ENCODE data around the gene FRMD4A. TPM values are rescaled to one million over a fixed set of nuclear protein-coding genes. Genes with fewer than 3 reads are reported as not detected.

The FRMD4A gene
- total RNA-seq, 2 donors from 2014 or later, result 55.9 to 81.0 TPM

DNA sequence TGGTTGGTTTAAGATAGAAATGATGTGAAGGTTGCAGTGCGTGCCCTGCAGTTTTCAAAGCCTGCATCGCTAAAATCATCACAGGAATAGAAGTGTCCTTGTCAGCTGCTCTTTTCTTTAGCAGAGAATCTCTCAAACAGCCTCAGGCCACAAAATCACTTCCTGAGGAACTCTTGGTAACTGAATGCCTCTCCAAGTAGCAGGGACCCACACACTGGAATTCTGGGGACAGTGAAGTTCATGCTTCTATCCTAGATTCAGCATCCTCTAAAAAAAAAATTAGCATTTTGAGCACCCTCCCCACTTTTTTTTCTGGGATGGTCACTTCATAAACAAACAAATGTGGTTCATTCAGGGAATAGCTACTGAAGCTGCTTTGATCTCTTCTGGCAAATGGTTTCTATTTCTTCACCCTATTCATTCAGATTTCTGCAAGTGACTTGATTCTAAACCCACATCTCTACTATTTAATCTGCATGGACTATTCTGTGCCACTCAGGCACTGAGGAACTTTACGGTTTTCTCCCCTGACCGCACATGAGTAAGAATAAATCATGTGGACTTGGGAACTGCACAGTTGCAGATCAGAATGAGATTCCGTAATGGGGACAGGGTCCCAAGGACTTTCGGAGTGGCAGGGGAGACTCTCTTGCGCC is 306.9 kb downstream of the FRMD4A start:
- Histone ChIP-seq H3K36me3 (no peaks in the 10 kb centered on the region), H3K4me1 (ENCODE audit: control insufficient read depth in 1 of 2, low read depth in 2 of 2) (peaks cover 0 to 18% of the 10 kb centered on the region in 2 donors), H3K27ac (peak overlapping the region in 1 of 2 donors; percentile 2), H3K9me3 (no peaks in the 10 kb centered on the region), H3K27me3 (replicated peaks; ENCODE audit: insufficient read depth) (no peaks in the 10 kb centered on the region), H3K4me3 (peak overlapping the region; percentile 2)
- no peak for TF ChIP-seq CTCF (IDR thresholded peaks at IDR 0.05)
- DNase-seq (ENCODE audit: low spot score) (no peak), ATAC-seq (ENCODE audit: insufficient number of reproducible peaks, low FRiP score, low read depth) (no peak)

DNA sequence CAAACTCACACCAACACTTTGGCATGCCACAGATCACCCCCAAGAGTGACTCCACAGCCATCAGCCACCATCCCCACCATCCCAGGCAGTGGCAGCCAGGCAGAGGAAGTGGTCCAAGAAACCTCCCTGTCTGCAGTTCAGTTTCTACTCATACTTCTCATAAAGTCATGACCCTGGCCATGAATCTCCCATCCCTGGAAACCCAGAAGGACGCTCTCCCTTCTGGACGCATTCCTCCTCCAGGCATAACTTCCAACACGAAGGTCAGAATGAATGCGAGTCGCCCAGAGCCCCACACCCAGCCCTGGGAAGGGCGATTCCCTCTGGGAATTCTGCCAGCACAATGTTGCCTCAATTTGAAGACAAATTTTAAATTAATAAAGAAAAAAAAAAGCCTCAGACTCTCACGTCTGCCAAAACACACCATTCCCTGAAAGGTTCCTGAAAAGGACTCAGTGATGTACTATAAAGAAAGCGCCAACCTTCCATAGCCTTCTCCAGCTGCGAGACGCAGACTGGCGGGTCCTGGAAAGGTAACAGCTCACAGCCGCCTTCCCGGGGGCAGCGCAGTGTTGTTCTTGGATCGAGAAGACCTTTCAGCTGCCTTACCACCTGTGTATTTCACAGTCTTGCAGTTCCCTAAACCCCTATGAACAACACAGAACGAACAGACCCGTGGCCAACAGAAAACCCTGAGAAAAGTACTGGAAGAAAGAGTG is 307.6 kb downstream of the FRMD4A start:
- ATAC-seq (ENCODE audit: insufficient number of reproducible peaks, low FRiP score, low read depth), result no peak
- TF ChIP-seq CTCF (IDR thresholded peaks at IDR 0.05), result no peak
- no peak for DNase-seq (ENCODE audit: low spot score)
- no peak overlapping the region for H3K27ac ChIP-seq
- no peaks in the 10 kb centered on the region for H3K36me3 ChIP-seq
- H3K4me3 ChIP-seq, result peak overlapping the region; percentile 2
- H3K9me3 ChIP-seq, result no peaks in the 10 kb centered on the region
- peaks cover 0 to 18% of the 10 kb centered on the region in 2 donors for H3K4me1 ChIP-seq (ENCODE audit: control insufficient read depth in 1 of 2, low read depth in 2 of 2)
- H3K27me3 ChIP-seq (replicated peaks; ENCODE audit: insufficient read depth), result no peaks in the 10 kb centered on the region

DNA sequence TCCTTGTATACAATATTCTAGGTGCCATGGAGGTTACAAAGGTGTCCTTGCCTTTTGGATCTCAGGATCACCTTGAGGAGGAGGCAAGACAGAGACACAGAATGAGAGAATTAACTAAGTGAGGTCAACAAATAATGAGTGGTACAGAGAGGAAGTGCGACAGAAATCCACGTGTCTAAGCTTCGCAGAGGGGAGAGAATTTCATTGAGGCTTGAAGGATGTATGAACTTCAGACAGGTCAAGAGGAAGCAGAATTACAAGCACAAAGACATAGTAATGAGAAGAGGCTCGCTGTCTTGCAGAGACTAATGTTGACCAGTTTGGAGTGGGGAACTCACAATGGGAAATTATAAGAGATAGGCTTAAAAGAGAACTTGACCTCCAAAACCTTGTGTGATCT is 308.7 kb downstream of the FRMD4A start:
- Histone ChIP-seq H3K27me3 (replicated peaks; ENCODE audit: insufficient read depth) (no peaks in the 10 kb centered on the region), H3K27ac (no peak overlapping the region), H3K4me3 (no peak overlapping the region), H3K36me3 (no peaks in the 10 kb centered on the region), H3K9me3 (no peaks in the 10 kb centered on the region), H3K4me1 (ENCODE audit: control insufficient read depth in 1 of 2, low read depth in 2 of 2) (peaks cover 0 to 18% of the 10 kb centered on the region in 2 donors)
- ATAC-seq (ENCODE audit: insufficient number of reproducible peaks, low FRiP score, low read depth) (no peak), DNase-seq (ENCODE audit: low spot score) (no peak)
- TF ChIP-seq CTCF (IDR thresholded peaks at IDR 0.05), result no peak

- H3K27me3 ChIP-seq (replicated peaks; ENCODE audit: insufficient read depth), result no peaks in the 10 kb centered on the region
- DNase-seq (ENCODE audit: low spot score) (no peak), ATAC-seq (ENCODE audit: insufficient number of reproducible peaks, low FRiP score, low read depth) (no peak)
- peaks cover 0 to 18% of the 10 kb centered on the region in 2 donors for H3K4me1 ChIP-seq (ENCODE audit: control insufficient read depth in 1 of 2, low read depth in 2 of 2)
- TF ChIP-seq CTCF (IDR thresholded peaks at IDR 0.05), result no peak
- H3K36me3 ChIP-seq, result no peaks in the 10 kb centered on the region
- no peak overlapping the region for H3K4me3 ChIP-seq
- no peak overlapping the region for H3K27ac ChIP-seq
- no peaks in the 10 kb centered on the region for H3K9me3 ChIP-seq
Observed at GRCh38 chr10:14020037-14020664, 310.6 kb downstream of the FRMD4A start.

- Histone ChIP-seq H3K9me3 (no peaks in the 10 kb centered on the region), H3K36me3 (no peaks in the 10 kb centered on the region), H3K4me3 (no peak overlapping the region), H3K27me3 (replicated peaks; ENCODE audit: insufficient read depth) (no peaks in the 10 kb centered on the region), H3K27ac (no peak overlapping the region), H3K4me1 (ENCODE audit: control insufficient read depth in 1 of 2, low read depth in 2 of 2) (no peaks in the 10 kb centered on the region)
- DNase-seq (ENCODE audit: low spot score) (no peak), ATAC-seq (ENCODE audit: insufficient number of reproducible peaks, low FRiP score, low read depth) (no peak)
- TF ChIP-seq CTCF (IDR thresholded peaks at IDR 0.05), result no peak
Observed at GRCh38 chr10:14017467-14017866, 313.3 kb downstream of the FRMD4A start.
